Muscle of arm (tissue), 12 donors: ENCODE results near the gene NRXN3. TPM values are rescaled to one million over a fixed set of nuclear protein-coding genes. Genes with fewer than 3 reads are reported as not detected.
"Not testable (repeated sequence)": the region's sequence is repeated elsewhere in the genome, so short reads cannot be mapped to it uniquely, and the experiment has no call there.

ENCODE experiments used
- DNase-seq: peaks from one replicate; pipeline ENCODE4 v3.0.0-alpha.2; 2013
- polyA plus RNA-seq, 12 donors: library from polyadenylated mRNA; unstranded; fragments of 120-200 nt; gene quantifications; one replicate each; pipeline ENCODE4 v1.2.1, GENCODE V29; 2013; ENCODE audit not compliant: insufficient read length in 12 of 12

Gene NRXN3
- polyA plus RNA-seq, 12 donors: 0.43 to 8.4 (median 1.2) TPM; not detected in 2

DNA sequence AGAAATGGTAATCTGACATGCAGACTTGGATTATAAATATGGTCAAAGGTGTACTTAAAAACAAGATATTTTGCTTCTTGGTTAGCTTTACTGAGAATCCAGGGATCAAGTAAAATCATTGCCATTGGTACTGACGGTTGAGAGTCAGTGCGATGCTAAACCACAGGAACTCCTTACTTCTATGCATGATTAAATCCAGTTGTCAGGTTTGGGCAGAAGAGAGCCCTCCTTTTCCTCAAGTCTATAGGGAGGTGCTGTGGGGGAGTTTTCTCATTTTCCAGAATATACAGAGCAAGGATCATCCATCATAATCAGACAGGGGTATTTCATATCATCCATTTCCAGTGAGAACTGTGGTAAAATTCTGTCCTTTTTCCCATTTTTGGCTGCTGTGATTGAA is 839.1 kb downstream of the NRXN3 start:
- no peak for DNase-seq

DNA sequence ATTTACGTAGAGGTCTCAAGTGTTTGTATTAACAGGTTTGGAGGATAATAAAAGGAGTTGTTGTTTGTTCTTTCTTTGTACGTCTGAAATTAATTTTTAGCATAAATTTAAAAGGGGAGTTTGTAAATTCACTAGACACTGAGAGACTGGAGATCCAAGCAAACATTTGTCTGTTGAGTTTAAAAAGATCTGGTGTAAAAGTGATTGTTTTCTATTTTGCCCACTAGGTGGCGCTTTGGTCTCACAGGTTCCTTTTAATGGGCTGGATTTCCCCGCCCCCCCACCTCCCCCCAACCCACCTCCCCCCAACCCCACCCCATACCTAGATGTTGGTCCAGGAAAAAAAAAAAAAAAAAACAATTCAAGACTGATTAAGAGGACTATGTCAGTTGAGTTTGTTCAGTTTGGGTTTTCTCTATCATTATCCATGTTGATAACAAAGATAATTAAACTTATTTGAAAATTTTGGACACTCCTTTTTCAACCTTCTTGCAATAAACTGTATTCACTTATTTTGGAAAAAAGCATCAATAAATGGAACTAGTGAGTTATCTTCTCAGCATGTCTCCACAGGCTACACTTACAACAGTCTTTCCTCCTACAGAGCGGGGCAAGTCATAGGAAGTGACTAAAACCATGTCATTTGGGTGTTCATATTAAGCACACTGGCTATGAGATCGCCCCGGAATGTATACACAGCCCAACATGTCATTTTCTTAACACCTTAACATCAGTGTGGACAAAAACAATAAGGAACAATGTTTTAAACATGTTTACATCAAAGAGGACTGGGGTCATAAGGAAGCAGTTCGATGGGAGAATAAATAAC is 841.1 kb downstream of the NRXN3 start:
- DNase-seq: peak; percentile 17

DNA sequence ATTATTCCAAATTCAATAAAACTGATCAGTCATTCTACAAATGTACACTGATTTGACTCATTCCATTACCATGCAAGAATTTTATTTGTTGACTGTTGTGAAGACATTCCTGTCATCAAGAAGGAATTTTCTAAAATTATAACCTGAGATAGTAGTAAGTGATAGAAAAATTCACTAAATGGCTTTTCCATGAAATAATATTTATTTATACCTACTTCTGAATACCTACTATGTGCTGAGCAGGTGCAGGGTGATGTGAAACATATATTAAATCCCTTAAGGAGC is 841.7 kb downstream of the NRXN3 start:
- no peak for DNase-seq

DNA sequence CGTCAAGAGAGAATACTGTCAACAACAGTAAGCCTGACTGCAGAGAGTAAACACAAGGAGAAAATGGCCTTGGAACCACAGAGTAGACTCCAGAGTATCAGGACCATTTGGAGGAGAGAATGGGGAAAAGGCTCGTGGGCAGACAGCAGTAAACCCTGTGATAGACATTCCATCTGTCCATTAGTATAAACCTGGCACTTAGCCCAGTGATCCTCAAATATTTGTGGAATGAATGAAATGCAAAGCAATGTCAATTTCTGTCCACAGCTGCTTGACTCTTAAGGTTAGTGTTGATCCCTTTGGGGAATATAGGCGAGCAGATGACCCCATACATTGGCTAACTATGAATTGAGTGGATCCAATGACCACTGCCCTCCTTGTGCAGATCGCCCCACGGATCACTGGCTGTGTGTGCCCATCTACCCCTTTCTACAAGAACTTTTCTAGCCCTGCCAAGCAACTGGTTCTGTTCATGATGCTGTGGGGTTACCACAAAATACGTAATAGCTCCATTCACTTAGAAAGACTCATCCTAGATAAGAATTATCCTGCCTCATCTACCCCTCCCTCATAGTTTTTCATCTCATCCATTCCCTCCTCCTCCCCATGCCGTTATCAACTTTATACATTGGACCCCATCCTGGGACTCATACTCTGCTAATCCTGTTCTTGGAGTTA is 846.8 kb downstream of the NRXN3 start:
- DNase-seq: peak; percentile 9

DNA sequence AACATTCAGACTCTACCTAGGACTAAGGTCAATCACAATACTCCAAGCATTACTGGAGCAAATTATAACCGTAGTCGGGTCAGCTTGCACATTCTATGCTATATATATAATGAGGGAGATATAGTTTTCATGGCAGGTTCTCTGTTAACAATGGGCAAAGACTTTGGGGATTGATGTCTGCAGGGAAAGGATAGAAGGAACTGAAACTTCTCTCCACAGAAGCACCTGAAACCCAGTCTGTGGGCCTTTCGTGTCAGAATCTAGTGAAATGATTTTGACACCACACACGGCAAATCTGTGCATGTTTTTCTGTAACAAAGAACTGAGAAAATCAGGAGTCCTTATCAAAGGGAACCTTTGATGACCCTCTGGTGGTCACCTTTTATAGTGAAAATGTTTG is 847.4 kb downstream of the NRXN3 start:
- no peak for DNase-seq

DNA sequence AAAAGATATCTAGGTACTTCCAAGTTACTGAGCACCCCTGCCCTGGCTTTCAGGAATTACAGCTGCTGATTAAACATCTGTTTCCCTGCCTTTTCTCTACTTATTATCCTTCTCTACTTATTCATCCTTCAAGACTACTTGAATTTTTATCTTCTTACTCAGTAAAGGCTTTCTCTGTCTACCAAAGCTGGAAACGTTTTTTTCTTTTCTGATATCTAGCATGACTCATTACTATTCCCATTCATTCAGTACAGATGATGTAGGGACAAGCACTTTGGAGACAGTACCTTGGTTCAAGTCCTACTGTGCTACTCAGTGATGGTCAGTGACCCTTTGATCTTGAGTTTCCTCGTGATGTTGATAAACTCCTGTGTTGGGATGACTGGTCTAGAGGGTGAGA is 848.7 kb downstream of the NRXN3 start:
- DNase-seq: no peak

DNA sequence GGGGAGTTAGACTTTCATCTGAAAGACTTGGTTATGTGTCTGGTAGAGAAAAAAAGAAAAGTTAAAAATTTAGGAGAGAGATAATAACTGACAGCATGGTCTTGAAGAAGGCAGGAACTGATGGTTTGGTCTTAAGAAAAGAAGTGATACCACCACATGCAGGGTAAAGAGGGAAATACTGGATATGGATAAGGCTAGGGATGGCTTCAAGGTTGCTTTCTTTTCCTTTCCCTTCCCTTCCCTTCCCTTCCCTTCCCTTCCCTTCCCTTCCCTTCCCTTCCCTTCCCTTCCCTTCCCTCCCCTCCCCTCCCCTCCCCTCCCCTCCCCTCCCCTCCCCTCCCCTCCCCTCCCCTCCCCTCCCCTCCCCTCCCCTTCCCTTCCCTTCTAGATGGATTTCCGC is 849.7 kb downstream of the NRXN3 start:
- DNase-seq: not testable (repeated sequence)

DNA sequence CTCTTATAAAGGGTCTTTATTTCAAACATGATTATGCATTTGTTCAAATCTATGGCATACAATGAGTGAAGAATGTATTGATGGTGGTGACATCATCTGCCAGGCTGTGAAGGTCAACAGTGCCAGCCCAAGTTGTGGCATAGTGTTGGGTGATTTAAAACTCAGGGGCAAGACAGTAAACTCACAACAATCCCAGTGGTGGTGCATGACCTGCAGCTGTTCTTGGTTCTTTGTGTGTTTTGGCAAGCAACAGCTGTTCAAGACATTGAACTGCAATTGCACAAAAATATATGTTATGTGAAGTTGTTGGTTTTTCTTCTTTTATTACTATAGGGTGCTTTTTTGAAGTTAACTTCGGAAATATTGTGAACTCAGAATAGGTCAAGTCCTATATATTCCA is 851.6 kb downstream of the NRXN3 start:
- DNase-seq: no peak

DNA sequence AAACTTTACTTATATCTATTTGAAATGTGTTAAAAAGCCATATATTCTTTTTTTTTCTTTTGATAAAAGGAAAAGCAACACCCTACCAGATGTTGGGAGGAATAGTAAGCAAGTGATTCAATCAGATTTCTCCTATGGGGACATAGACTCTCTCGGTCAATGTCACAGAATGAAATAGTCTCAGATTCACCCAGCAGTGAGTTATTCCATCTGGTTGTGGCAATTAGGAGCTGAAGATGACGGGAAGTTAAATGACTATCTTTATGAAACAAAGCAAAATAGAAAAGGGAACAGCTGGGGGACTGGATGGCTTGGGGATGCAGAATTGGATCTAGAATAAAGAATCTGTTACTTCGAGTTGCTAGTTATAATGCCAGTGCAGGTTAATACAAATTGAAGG is 857.0 kb downstream of the NRXN3 start:
- DNase-seq: no peak

DNA sequence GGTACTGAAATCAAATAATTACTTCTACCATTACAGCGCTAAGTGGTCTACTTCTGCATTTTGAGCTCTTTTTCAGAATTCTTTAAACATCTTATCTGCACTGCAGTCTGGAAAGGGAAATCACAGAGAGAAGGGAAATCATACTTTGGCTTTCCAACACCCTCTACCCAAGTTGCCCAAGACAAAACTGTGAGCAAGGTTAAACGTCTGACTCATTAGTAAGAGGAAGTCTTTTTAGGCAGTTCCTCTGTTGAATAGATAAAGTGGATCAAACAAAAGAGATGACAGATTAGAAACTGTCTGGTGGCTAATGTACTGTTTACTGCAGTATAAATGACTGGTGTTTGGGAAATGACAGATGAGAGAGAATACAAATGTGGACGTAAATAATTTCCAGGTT is 858.1 kb downstream of the NRXN3 start:
- no peak for DNase-seq

DNA sequence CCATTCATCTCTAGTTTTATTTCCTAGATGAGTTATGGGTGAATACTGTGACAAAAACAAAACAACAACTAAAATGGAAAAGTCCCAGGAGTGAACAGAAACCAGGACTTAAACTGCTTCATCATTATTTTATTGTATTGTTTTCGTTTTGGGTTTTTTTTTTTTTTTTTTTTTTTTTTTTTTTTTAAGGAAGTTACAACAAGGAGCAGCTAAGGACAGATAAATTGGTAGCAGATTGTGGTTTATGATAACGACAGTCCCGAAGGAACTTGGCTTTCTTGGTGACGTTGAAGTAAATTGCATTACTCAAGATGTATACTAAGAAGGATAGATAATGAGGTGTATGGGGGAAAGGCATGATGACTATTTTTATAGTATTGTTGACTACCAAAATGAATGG is 866.3 kb downstream of the NRXN3 start:
- DNase-seq: no peak

DNA sequence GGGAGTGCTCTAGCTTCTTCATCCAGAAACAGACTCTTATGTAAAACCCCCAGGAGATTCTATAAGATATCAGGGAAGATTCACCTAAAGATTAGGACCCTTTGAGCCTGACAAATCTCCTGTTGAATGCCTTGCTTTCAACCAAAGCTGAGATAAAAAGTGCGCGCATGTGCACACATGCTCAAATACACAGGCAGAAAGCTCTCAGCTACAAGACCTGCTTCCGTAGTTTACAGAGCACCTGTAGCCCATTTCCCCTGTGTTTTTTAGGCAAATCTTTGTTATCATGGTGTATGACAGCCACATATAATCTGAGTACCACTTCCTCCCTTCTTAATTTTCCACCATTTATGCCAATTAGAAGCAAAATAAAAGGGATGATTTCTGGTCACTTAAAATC is 866.9 kb downstream of the NRXN3 start:
- DNase-seq: no peak

DNA sequence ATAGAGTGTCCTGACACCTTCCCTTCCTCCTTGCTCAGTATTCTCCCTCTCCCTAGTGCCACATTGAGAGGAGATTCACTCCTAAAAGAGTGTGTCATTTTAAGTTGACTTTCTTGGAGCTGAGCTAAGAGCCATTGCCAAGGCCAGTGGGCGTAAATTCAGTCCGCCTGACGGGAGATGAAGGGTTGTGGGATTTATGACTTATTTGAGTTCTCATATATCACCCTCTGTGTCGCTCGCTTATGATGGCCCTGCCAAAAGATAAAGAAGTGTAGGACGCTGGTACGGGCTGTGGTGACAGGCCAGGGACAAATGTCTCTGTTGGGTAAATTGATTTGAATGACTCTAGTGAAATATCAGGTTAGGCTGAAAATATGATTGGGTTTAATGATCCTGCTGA is 867.4 kb downstream of the NRXN3 start:
- DNase-seq: no peak

DNA sequence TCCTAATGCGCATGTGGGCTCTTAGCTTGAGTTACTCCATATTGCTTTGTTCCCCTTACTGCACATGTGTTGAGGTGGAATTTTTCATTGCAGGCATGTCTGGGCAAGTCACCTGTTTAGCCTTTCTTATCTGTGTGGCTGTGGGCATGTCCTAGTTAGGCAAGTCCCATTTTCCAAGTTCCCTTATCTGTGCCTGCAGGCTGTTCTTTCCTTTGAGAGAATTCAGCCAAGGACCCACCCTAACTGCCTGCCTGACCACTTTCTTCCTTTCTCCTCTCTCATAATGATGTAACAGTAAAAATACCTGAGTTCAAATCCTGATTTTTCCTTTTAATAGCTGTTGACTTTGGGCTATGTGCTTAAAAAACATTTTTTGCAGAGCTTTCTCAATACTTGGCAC is 870.6 kb downstream of the NRXN3 start:
- DNase-seq: no peak

DNA sequence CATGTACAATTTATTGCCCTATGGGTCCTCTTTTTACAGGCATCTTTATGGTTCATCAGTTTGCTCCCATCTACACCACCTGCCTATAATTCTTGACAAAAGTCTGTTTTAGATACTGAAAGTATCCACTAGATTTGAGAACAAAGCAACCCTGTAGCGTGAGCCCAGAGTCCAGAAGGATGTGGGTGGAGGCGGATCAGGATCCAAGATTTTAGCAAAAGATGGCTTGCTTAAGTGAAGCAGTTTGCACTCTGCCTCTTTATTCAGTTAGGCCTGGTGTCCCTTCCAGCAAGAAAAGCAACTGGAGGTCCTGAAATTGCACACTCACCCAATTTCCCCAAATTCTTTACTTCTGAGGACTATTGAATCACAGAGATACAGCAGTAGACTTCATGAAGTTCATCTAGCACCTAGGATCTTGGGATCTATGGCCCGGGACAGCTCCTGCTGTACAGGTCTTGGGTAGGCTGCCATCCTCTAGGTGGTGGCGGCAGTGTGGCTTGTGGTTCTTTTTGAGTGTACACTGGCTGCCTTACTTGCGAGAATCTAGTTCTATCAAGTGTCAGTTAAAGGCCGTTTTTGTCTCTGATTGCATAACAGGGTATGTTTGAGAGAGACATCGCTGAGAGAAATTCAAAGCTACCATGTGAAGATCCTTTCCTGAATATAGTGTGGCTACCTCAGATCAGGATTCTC is 873.2 kb downstream of the NRXN3 start:
- no peak for DNase-seq

DNA sequence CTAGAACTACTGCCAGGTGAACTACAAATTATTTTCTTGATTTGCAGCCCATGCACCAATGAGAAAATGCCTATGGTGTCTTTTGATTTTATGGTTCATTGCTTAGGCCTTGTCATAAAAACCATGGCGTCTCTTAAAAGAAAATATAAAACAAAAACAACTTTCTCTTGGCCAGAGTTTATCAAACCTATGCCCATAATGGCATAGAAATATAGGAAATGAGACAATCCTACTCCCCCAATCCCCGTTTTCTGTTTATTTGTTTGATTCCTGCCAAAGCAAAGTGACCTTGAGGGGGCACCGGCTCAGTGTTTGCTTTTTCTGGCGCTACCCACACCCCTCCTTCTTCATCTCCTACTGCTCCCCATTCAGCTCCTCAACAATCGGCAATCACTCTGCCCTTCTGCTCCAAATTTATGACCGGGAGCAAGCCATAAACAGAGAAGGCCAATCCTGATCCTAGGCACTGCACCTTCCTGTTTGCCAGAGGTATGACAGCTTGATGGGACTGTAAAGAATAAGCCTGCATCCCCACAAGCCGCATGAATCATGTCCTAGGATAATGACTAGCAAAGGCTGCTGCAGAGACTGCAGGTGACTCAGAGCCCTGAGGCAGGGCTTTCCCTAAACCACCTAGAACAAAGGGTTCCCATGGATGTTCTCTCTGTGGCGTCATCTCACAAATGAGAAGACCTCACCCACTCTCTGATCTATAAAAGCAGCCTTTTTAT is 874.9 kb downstream of the NRXN3 start:
- DNase-seq: no peak

DNA sequence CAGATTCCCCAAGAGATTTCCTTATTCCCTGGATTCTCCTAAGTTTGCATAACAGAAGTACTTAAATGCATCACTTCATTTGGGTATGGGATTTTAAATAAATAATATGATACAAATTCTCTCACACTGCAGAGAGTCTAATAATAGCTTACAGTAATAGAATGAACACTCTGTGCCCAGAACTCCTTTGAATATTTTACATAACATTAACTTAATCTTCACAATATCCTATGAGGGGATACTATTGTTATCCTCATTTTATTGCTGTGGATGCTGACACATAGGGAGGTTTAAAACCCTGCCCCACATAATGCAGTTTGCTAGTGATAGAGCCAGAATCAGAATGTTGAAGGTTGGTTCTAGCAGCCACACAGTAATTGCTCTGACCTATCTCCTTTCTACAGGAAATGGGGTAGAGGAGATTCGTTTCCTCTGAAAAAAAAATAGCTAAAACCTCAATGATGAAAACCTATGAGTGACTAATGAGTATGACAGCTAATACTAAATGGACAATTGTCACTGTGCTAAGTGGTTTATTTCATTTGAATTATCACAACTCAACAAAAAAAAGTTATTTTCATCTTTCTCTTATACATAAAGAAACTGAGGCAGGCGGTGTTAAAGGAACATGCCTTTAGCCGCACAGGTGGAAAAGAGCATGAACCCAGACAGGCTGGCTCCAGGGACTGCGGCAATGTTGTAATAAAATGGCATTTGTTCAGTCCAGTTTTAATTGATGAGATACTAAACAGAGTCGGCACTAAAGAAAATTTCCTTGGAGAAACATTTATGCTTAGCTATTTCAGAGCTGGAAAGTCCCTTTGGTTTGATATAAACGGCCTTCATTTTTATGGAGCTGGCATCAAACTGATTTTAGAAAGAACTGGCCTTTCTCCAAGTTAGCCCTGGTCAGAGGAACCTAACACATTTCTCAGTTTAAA is 880.9 kb downstream of the NRXN3 start:
- DNase-seq: no peak

DNA sequence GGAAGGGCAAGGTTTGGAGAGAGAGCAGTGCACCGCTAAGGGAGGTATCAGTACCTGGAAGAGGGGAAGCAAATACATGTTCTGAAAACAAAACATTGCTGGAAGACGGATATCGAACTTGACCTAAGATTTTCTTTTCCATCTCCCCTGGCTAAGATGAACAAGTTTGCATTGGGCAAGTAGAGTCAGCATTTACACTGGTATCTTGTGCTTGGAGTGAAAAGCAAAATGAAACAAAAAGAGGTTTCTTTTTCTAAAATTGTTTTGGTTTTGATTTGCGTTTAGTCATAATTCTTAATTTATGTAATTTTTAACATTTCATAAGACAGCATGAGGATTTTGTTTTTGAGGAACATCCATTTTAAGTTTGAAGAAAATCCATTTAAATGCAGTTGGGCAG is 881.6 kb downstream of the NRXN3 start:
- no peak for DNase-seq

DNA sequence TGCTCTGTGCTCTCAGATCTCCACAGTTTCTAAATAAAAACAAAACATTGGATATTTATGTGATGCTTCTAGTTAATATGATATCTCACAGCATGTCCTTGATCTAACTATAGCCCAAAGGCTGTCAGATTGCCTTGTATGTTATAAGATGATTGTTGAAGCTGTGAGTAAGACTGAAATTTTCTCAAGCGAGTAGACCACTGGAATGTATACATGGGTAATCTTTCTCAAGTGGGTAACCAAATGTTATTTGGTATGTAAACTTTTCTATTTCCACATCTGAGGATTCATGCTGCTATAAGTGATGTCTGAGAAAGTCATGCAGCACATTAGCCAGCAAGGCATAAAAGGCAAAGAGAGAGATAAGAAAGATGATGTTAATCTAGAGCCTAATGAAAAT is 886.7 kb downstream of the NRXN3 start:
- DNase-seq: no peak

DNA sequence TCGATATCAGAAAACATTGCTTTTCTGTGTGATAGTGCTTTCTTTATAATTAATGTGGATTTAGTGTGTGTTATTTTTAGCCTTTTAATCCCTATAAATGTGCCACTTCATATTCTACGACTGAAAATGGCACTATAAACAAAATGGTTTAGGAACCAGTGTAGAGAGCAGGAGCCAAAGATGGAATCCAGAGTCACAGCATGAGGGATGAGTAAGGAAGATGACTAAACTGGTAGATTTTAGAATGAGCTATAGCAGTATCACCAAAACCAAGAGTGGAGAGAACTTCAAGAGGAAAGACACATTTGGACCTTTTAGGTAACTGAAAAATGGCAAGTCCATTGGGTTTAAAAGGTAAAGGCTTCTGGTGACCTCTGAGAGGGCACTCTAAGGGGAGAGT is 887.2 kb downstream of the NRXN3 start:
- DNase-seq: no peak

DNA sequence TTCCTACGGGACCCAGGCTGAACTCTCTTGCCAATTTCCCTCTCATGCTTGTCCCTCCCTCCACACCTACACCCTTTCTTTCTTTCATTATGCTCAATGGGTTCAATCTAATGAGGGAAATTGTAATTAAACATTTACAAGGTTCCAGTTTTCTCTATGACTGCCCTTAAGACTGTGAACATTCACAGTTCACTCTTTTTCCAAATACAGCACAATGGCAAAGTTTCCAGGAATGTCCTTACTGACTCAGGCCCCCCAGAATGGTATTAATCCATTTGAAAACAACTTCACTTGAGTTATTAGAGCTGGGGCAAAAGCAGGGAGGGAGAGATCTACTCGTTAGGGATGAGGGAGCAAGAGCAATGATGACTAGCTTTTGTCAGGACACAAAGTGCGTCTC is 892.1 kb downstream of the NRXN3 start:
- DNase-seq: no peak
